T follicular helper cell (primary cell): ENCODE results near the gene GPC6.
"Not testable (repeated sequence)": the region's sequence is repeated elsewhere in the genome, so short reads cannot be mapped to it uniquely, and the experiment has no call there.

Experiments
- DNase-seq: peaks from one replicate; pipeline ENCODE4 v3.0.0-alpha.2; 2020; ENCODE audit warnings: low read depth

The GPC6 gene

DNA sequence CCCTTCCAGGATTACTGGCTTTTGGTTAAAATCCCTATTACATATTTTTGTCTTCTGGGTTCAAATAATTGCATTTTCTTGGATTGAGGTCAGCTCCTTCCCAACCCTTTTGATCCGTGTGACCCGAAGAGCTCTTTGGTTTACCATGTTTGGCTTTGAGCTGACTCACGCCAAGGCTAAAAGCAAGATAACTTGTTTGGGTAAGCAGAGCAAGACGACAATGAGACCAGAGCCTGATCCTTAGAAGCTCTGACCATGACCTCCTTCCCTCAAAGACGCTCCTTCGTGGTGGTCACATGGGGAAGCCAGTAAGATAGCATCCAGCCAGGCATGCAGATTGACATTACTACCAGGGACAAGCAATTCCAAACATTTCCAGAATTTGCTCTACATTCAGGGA, 1099.0 kb downstream of the GPC6 start:
- DNase-seq = no peak

DNA sequence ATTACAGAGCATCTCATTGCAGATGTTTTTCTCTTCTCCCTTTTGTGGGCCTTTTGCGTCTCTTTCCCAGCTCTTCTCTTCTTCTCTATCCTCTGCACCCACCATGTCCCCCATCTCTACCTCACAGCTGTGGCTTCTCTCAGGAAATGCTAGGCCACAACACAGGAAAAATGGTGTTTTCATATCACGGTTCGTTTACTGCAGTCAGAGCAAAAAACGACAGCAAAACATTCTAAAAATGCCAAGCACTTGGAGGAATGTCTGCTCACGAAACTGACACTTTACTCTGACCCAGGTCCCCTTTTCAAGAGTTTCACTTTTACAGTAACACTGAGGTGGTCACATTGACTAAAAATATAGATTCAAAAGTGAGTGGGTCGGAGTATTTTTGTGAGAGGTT, 1100.7 kb downstream of the GPC6 start:
- no peak for DNase-seq

DNA sequence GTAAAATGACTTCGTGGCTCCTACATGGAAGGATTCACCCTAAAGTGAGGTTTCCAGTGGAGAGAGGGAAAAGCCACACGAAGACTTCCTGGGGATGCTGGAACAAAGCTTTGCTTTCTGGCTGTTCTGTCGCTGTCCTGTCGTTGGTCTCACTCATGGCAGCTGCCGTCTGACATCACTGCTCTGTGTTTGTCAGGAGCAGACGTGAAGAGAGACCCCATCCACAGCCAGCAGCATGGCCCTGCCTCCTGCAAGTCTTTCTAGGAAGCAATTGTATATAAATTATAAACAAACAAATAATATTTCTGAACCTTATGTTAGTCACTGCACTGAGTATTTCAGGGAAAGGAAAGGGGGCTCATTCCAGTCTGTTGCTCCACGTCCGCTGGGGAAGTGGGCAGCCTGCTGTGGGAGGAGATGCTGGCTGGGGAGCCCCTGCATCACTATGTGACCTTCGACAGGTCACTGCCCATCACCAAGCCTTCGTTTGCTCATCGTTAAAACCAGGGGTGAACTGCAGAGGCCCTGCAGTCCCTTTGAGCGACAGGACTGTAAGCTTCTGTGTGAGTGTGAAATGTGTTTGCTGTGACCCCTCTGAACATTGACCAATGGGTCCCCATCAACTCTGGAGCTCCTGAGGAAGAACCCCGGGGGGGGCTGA, 1101.9 kb downstream of the GPC6 start:
- DNase-seq = no peak

DNA sequence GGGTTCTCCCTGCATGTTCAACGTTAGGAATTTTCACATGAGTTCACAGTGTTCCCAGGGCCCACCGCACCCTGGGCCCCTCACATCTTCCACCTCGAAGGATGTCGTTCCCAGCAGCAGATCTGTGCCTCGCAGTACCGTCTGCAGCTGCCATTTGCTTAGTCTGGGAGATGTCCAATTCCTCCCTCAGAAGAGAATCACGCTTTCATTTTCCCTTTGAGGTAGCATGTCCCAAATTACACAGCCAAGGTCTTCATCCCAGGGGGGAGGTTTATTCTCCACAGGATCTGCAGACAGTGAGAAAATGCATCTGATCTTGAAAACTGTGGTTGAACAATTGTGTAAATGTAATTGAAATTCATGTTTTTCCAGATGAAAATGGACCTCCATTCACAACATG, 1102.7 kb downstream of the GPC6 start:
- DNase-seq = no peak

DNA sequence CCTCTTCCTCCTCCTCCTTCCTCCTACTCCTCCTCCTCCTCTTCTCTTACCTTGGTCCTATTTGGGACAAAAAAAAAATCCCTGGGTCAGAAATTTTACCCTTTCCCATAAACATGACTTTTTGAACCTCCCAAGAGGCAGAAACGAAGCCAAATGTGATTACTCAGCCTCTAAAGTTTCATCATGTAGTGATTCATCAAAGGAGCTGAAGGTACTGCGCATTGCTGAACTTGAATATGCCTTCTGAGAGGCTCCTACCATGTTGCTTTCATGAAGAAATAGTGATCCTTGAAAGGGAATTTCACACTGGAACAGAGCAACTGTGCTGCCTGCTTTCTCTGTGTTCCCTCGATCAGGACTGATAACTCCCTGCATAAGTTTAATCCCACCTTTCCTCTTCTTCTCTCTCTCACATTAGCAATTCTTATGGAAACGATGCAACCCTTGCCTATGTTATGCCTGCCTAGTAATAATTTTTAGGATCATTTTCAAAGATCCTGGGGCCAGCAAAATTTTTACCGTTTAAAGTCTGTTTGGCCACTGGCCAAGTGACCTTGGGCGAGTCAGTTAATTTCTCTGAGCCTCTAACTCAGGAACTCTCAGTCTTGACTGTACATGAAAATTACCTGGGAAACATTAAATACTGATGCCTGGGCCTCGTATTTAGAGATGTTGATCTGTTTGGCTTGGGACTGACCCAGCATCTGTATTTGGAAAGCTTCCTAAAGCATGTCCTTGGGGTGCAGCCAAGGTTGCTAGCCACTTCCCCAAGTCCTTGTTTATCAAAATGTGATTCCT, 1103.3 kb downstream of the GPC6 start:
- no peak for DNase-seq

DNA sequence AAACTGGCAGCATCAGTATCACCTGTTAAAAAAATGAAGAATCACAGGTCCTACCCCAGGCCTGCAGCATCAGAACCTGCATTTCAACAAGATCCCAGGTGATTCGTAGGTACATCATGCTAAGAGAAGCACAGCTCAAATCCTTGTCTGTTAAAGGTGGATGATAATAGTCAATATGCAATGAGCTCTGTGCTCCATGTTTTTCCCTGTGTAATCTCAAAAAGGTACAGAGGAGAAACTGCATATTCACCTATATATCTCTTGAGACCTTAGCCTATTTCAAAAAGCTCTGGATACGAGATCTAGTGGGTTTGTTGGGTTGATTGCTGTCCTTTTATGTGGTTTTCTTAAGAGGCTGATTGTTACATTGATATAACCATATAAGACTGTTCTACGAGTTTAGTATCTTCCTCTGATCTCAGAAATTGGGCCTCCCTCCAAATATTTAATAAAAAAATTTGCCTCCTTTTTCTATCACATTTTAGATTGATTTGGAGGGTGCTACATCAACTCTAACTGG, 1104.0 kb downstream of the GPC6 start:
- no peak for DNase-seq

DNA sequence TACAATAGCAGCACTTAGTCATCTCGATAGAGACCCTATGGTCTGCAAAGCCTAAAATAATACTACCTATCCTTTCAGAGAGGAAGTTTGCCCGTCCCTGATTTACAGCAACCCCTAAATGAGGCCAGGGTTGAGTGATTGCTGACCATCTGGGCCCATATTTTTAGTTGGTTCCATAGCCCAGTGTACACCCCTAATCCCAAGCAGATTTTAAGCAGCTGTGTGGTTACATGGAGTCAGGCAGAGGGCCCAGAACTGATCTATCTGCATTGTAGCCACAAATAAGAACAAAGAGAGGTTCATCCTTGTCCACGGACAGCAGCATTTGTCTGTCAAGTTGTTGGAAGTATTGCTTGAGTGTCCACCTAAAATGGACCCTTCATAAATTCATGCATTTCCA, 1104.7 kb downstream of the GPC6 start:
- DNase-seq = no peak

DNA sequence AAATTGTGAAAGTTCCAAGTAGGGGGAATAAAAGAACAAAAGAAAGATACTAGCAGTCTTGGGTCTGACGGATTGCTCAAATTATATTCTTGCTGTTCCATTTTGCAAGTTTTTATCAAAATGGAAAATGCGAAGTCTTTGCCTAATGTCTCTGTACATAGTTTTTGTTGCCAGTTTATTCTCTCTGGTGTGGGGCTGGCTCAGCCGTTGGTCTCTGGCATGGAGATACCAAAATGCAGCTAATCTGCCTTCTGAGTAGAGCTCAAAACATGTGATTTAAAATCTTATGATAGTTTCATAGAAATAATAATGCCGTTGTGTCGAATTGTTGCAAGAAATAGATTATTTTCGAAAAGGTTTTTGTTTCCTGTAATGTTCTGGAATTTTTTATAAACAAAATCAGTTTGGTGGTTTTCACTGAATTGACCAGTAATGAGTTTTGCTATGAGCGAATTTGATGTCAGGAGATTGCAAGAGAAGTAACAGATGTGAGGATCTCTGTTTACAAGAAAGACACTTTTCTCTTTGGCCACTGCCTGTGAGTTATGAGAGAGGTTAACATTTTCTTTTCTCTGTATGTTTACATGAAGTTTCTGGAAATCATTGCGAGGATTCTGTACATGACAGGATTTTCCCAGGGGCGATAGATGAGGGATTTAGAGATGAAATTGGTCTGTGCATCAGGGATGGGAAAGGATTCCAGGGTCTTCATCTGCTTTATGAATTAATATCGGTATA, 1105.9 kb downstream of the GPC6 start:
- DNase-seq = no peak

DNA sequence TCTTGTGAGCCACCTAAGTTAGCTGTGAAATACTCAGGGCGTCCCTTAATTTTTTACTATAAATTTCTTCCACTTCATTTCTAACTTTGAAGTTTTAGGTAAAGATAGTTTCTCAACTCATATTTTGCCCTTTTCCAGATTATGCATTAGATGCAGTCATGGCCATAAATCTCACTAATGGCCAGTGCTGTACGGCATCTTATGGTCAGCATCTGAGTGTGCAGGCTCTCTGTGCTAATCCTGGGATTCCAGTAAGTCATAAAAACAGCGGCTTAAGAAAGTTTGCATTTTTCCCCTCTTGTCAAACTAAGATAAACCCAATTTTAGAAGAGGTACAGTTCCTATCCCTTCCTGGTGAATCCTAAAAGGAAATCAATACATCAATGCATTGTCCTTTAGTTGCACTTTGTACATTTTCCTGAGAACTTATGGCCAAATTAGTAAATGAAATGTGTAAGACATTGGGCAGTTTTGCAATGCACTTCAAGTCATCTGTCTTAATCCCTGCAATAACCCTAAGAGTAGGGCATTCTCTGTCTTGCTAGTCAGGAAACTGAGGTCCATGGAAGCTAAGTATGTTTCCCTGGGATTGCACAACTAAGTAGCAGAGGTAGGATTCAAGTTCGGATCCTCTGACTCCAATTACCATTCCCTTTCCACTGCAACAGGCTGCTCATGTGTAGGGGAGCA, 1106.7 kb downstream of the GPC6 start:
- DNase-seq = no peak

DNA sequence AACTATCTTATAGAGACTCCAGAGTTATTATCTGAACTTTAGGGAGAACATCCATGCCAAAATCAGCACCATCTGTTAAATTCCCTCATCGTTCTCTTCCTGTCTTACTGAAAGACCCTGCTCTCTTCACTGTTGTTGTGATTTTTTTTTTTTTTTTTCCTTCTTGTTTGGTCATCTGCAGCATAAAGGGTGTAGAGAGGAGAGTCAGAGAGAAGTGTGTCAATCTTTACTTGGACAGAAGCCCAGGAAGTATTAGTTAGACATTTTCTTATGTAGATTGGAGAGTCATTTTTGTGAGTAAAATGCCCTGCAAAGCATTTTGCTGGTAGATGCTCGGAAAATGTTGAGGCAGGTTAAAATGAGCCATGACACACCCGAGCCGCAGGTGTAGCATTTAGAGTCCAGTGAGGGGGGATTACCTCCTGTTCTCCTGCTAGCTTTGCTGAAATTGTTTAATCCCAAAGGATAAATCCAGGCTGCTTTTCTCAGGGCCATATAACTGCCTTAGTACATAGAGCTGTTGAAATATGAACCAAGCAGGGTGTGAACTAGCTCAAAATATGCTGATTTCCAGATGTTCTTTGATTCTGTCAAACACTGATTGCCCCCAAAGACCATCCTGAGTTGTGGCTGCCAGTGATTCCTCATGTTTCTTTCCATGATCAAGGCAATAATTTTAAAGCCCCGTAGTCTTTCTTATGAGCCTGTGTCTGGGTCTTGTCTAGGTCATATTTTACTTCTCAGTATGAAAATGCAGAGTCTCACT, 1109.3 kb downstream of the GPC6 start:
- no peak for DNase-seq

DNA sequence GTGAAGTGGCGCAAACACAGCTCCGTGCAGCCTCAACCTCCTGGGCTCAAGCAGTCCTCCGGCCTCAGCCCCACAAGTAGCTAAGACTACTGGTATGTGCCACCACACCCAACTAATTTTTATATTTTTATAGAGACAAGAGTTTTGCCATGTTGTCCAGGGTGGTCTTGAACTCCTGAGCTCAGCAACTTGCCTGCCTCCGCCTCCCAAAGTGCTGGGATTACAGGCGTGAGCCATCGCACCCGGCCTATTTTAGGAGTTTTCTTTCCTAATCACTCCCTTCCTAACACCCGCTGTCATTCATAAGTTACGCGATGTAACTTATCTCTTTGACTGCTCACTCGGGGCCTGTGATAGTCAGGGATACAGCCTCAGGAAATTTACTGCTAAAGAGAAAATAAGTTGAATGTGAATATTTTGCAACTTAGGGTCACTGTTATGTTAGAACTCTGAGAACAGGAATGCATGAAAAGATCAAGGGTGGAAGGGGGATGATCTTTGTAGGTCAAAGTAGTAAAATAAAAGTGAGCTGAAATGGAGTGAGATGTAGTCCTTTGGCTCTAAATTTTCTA, 1112.6 kb downstream of the GPC6 start:
- no peak for DNase-seq

DNA sequence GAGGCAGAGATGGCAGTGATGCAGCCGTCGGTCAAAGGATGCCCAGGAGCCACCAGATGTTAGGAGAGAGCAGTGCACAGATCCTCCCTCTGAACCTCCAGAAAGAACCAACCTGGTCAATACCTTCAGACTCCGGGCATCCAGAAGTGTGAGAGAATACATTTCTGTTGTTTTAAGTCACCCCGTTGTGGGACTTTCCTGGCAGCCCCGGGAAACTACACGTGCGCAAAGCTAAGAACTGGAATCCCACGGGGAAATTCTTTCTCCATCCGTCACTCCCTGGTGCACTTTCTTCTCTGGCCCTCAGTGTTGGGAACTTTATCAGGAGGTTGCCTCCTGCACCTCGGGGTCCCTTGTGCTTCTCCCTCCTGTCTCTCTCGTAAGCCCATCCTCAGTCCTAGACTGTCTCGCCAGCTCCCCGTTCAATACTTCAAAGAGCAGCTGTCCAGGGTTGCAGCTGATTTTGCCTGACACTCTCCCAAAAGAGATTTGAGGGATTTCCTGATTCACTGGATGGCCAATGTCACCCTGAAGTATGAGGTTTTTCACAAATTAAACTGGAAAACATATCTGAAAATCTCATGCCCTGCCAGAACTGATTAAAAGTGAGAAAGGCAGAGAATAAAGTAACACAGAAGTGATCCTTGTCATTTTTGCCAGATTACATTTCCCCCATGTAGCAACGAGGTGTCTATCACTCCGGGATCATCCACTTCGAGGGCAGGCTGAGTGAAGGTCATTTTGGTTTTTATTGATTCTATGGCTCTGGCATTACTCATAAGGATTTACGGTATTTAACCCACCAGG, 1116.0 kb downstream of the GPC6 start:
- no peak for DNase-seq

DNA sequence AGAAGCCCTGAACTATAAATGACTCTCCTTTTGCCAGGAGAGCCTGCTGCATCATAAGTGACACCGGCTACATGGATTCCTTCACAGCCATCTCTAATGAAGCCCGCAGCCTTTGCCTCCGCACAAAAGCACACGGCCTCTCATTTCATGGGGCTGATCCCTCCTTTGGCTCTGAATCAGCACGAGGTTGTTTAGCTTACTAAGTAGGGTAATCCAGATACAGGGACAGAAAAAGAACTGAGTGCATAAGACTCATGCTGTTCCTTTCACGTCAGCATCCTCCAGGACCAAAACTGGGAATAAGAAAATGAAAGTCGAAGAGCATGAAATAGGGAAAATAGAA, 1116.6 kb downstream of the GPC6 start:
- no peak for DNase-seq

DNA sequence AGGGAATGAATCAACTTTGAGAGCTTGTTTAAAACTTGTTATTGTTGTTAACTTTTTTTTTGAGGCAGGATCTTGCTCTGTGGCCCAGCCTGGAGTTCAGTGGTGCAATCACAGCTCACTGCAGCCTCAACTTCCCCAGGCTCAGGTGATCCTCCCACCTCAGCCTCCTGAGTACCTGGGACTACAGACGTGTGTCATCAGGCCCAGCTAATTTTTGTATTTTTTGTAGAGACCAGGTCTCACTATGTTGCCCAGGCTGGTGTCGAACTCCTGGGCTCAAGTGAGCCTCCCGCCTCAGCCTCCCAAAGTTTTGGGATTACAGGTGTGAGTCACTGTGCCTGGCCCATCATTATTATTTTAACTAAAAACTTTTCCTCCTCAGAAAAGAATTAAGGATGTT, 1117.1 kb downstream of the GPC6 start:
- not testable (repeated sequence) for DNase-seq

DNA sequence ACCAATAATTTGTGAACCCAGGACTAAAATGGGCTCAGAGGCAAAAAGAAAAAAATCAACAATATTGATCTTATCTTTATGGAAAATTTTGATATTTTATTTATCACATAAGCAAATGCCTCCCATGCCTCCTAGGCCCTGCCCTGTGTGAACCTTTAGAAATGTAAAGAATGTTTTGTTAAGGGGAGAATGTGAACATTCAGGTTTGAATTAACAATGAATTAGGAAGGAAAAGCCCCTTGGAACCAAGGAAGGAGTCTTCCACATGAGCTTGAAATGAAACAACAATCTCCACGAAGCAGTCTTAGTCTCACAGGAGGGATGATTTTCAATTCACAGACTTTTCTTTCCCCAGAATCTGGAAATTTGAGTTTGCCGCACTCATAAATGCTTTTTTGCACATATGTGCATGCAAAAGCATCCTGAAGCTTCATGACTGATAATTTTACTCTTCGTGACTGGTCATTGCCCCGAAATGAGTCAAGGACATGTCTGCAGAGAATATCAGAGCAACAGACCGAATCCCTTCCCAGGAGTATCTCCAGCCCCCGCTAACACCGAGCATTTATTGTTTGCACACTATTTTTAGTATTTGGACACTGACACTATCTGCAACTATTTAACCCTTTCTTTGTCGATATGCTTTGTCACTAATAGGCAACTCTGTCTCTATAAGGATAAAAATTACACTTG, 1117.7 kb downstream of the GPC6 start:
- DNase-seq = no peak

DNA sequence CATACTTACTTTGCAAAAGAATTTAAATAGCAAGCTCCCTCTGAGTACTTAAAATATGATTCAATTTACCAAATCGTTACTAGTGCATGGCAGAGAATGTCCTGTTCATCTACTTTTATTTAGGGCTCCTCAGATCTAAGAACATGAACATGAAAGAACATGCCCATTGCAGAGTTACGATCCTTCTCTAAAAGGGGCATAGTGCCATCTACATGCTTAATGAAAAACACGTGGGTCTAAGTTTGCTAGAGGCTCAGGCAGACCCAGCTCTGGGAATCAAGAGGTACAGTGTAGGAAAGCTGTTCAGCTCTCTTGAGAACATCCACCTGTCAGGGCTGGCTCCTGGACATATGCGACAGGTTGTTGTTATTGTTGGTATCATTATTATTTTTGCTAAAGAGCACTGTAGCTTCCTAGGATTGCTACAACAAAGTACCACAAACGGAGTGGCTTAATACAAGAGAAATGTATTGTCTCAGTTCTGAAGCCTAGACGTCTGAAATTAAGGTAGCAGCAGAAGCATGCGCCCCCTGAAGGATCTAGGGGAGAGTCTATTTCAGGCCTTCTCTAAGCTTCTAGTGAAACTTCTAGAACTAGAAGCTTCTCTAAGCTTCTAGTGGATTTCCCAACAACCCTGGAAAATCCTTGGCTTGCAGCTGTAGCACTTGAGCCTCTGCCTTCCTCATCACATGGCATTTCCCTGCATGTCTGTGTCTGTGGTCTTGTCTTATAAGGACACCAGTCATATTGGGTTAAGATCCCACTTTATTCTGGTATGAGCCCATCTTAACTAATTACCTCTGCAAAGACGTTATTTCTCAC, 1119.0 kb downstream of the GPC6 start:
- DNase-seq = no peak

DNA sequence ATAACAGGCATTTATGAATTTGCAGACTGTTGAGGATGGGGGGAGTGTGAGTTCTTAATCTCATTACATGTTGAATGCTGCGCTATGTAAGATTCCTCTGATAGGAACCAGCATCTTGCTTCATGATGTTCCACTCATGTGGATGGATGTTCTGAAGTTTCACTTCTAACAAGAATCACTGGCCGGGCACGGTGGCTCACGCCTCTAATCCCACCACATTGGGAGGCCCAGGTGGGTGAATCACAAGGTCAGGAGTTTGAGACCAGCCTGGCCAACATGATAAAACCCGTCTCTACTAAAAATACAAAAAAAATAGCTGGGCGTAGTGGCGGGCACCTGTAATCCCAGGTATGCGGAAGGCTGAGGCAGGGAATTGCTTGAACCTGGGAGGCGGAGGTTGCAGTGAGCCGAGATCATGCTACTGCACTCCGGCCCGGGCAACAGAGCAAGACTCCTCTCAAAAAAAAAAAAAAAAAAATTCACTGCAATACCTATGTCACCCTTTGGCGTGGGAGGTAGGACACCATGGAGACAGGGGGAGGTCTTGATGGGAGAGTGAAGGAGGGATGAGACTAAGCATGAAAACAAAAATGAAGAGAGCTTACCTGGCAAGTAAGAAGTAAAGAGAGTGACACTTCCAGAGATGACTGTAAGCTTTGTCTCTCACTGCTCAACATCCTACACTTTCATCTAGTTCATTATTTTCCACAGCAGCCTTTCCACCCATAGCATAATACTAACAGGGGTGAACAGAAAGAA, 1119.8 kb downstream of the GPC6 start:
- no peak for DNase-seq
